HG03103 (cell line): ENCODE measurements around the gene HSDL2.
A peak's percentile ranks its signal among the peaks of the same experiment; 100 is the strongest.

ENCODE experiments used
- ATAC-seq: cut with Tn5 transposase; IDR thresholded peaks from one replicate; pipeline ENCODE4 v1.9.1; 2021; ENCODE audit warnings: low read depth; ENCODE audit not compliant: unreplicated experiment

Gene HSDL2

DNA sequence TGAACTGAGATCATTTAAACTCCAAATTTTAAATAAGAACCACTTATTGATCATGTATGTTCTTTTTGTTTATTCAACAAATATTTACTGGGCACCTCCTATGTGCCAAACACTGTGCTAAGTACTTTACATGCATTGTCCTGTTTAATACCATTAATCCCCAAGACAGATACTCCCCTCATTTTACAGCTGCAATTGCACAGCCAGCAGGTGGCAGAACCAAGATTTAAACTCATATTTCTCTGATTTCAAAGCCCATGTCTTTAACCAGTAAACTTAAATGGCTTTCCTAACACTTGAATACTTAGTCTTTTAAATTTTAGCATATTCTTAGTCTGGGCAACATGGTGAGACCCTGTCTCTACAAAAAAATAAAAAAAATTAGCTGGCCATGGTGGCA, 63.3 kb downstream of the HSDL2 start:
- no peak for ATAC-seq

GRCh38 chr9:112443636-112444035, 63.7 kb downstream of the HSDL2 start:
- ATAC-seq, result no peak

GRCh38 chr9:112445196-112445595, 65.3 kb downstream of the HSDL2 start:
- ATAC-seq, result no peak

DNA sequence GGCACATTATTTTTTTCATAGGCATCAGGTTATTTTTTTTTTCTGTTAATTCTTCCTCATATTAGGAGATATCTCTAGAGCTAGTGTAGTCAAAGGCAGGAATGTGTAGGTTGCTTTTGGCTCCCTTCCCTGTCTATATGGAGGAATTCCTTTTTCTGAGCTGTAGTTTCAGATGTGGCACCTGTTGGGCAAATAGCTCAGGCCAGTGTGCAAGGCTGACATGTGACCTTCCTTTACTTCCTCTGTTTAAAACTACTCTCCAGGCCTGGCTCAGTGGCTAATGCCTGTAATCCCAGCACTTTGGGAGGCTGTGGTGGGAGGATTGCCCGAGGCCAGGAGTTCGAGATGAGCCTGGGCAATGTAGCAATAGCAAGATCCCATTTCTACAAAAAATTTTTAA, 66.2 kb downstream of the HSDL2 start:
- ATAC-seq, result no peak

GRCh38 chr9:112446526-112446925, 66.6 kb downstream of the HSDL2 start:
- ATAC-seq, result no peak

DNA sequence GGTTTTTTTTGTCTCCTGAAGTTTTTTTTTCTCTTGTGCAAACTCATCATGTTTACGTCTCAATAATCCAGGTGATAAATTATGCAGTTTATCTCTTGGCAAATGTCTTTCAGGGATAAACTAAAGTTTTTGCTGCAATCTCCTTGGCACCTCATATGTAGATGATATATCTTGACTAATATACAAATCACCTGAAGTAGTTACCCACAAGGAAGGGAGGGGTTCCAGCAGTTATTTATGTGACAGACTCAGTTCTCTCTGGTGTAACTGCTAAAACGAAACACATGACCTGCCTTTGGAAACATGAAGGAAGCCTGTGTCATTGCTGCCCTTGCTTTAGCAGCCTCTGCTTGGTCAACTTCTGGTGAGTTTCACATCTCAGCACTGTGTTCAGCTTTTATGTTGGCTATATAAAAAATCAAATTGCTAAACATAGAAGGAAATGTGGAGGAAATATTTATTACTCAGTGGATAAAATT, 67.4 kb downstream of the HSDL2 start:
- no peak for ATAC-seq

DNA sequence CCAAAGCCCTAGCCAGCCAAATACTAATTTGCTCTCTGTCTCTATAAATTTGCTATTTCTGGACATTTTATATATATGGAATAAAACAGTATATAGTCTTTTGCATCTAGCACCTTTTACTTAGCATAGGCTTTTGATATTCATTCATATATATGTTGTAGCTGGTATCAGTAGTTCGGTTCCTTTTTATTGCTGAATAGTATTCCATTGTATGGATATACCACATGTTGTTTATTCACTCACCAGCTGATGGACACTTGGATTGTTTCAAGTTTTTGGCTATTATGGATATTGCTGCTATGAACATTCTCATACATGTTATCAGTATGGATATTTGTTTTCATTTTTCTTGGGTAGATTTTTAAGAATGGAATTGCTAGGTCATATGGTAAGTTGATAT, 82.9 kb downstream of the HSDL2 start:
- no peak for ATAC-seq

- ATAC-seq, result no peak
These were observed 85.4 kb downstream of the HSDL2 start for GRCh38 chr9:112465352-112465751.

DNA sequence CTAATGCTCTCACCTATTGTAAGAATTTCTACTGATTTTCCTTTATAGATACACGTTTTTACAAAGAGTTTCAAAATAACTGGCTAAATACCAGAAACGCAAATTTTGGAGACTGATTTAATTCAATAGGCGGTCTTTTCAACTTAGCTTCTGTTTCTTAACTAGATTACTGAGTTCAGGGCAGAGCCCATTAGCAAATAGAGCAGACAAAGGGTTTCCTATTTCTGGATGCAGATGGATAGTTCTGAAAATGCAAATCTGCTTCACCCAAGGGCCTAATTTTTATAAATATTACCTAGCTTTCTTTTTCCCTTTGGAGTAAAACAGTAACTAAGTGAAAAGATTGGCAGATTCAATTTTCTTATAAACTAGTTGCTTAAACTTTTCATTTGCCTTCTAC, 93.1 kb downstream of the HSDL2 start:
- no peak for ATAC-seq

GRCh38 chr9:112473986-112474385, 94.1 kb downstream of the HSDL2 start:
- no peak for ATAC-seq

DNA sequence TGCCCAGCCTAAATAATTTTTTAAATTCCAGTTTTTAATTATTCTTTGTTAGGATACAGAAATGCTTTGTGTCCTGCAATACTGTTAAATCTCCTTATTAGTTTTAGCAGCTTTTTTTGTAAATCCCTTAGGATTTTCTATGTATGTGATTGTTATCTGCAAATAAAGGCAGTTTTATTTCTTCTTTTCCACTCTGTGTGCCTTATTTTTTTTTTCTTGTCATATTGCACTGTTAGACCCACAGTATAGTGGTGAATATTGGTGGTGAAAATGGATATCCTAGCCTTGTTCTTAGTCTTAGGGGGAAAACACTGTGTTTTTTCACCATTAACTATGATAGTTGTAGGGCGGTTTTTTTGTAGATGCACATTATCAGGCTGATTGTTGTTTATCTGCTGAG, 95.4 kb downstream of the HSDL2 start:
- ATAC-seq, result no peak

GRCh38 chr9:112477330-112477729, 97.4 kb downstream of the HSDL2 start:
- no peak for ATAC-seq

DNA sequence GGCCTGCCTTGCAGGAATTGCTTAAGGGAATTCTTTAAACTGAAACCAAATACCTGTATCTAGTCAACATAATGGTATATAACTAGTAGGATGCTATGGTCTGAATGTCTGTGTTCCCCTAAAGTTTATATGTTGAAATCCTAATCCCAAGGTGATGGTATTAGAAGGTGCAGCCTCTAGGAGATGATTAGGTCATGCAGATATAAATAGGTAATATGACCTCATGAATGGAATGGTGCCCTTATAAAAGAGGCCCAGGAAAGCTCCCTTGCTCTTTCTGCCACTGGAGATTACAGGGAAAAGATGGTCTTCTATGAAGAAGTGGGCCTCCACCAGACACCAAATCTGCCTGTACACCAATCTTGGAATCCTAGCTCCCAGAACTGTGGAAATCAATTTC, 99.3 kb downstream of the HSDL2 start:
- no peak for ATAC-seq

DNA sequence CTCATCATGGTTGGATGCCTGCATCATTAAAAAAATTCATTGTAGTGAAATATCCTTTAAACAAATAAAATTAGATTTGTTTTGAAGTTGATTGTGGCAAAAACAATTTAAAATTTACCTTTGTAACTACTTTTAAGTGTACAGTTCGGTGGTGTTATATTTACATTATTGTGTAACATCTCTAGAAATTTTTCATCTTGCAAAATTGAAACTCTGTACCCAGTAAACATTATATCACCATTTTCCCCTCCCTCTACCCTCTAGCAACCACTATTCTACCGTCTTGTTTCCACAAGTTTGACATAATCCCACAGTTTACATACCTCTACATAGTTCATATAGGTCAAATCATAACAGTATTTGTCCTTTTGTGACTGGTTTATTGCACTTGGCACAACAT, 104.7 kb downstream of the HSDL2 start:
- no peak for ATAC-seq

DNA sequence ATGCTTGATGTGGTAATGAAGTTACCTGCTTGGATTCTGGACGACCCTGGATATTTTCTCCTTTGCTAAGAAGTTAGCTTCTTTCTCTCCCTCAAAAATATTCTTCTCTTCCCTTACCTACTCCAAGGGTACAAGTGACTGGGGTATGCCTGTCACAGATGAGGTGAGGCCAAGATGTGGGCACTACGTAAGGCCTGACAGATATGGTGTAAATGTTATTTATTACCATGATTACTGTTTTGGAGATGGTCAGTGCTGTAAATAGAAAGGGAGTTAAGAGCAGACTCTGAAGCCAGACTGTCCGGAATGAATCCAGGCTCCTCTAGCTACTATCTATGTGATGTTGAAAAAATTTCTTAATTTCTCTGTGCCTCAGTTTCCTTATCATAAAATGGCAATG, 105.7 kb downstream of the HSDL2 start:
- ATAC-seq, result no peak

- ATAC-seq, result peak; percentile 89
These were observed 106.5 kb downstream of the HSDL2 start, which contains the start of gene KIAA1958 for GRCh38 chr9:112486221-112487007. KIAA1958 (plus strand) TSS chr9:112486827; CDS start chr9:112574081, 87,254 bp downstream.

- ATAC-seq, result peak; percentile 37
These were observed 107.3 kb downstream of the HSDL2 start for GRCh38 chr9:112487008-112487798.

DNA sequence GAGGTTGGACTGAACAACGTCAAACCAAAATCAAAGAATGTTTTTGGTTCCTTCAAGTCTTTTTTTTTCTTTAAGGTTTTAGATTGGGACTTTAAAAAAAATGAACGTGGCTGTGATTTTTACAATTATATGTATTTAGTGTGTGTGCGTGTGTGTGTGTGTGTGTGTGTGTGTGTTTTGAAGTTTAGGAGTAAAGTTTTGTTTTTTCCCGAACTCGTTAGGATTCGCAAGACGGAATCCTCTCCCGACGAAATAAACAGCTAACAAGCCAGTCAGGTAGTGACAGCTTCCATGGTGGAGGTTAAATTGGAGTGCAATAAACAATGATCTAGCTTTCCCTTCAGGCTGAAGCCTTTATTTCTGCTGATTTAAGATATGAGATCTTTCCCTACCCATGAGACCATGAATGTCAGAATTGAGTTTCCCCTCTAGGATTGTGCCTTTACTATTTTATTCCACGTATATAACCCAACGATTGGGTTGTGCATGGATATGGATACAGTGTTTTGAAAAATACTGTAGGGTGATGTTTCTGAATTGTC, 108.0 kb downstream of the HSDL2 start:
- ATAC-seq, result no peak

DNA sequence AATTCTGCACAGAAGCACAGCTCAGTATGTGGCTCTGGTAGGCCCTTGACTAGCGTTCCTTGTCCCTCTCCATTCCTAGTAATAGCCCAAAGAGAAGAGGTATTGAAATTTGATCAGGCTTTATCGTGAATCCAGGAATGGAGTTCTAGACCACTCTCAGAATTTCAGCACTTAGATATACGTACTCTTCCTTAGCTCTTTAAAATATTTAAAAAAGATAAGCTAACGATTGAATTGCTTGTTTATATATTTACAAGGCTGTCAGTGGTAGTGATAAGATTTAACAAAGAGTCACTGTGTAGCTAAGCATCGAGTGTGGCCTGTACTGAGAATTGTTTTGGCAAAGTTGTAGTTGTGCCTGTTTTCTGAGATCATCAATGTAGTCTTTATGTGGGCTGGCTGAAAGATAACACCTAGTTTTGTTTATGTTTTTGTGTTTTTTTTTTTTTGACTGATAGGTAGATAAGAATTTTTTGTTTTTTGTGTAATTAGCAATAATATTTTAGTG, 109.2 kb downstream of the HSDL2 start:
- ATAC-seq, result no peak

DNA sequence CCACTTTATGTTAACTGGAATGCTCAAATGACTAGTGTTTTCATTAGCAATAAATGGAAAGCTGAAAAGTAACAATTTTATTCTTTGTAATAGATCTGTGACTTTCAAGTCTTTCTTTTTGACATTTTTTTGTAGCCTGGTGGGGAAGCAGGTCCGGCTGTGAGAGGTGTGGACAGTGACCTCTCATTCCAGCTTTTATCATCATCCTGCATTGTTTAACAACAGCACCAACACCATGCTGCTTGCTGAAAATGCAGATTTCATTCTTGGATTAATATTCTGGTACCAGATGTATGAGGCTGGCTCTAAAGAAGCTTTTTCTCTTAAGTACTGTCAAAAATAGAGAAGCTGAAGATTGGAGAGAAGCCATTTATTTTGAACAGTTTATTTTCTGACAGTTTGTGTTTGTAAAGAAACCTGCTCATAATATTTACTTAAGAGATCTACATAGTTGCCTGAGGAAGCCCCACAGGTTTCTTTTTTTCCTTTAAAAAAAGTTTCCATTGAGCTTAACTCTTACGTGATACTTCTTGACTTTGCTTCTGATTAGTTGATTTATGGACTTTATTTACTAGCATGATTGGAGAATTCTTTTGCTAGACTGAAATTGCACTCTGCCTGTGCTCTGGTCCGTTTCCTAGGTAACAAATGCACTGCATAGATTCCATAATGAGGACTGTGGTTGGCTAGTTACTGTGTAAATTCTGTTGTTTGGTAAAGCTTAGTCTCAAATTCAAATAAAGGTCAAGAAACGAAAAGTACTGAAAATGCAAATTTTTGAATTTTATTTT, 110.2 kb downstream of the HSDL2 start:
- ATAC-seq, result no peak
